ENCODE data around the gene RAF1.
A peak's percentile ranks its signal among the peaks of the same experiment; 100 is the strongest.
"Not testable (repeated sequence)": the region's sequence is repeated elsewhere in the genome, so short reads cannot be mapped to it uniquely, and the experiment has no call there.

The RAF1 gene

GRCh38 chr3:12663936-12664908 is at the start of gene RAF1:
Gene RAF1 (minus strand): TSS chr3:12664117. CDS start chr3:12618721, 45,396 bp downstream.
- peak; percentile 93 for DNase-seq

GRCh38 chr3:12710062-12710461 is 46.1 kb upstream of the RAF1 start:
- no peak for DNase-seq

GRCh38 chr3:12709334-12709733 is 45.4 kb upstream of the RAF1 start:
- DNase-seq: no peak

GRCh38 chr3:12708584-12709192 is 44.8 kb upstream of the RAF1 start:
- no peak for DNase-seq

GRCh38 chr3:12707449-12707848 is 43.5 kb upstream of the RAF1 start:
- DNase-seq: peak; percentile 18

GRCh38 chr3:12706504-12707253 is 42.8 kb upstream of the RAF1 start:
- DNase-seq: peak; percentile 56

GRCh38 chr3:12705981-12706380 is 42.1 kb upstream of the RAF1 start:
- no peak for DNase-seq

GRCh38 chr3:12705374-12705926 is 41.5 kb upstream of the RAF1 start:
- DNase-seq: no peak

- no peak for DNase-seq
Observed at GRCh38 chr3:12702501-12702900, 38.6 kb upstream of the RAF1 start.

- not testable (repeated sequence) for DNase-seq
Observed at GRCh38 chr3:12701601-12702000, 37.7 kb upstream of the RAF1 start.

GRCh38 chr3:12700800-12701199 is 36.9 kb upstream of the RAF1 start:
- no peak for DNase-seq

GRCh38 chr3:12695916-12696315 is 32.0 kb upstream of the RAF1 start:
- no peak for DNase-seq

GRCh38 chr3:12695112-12695511 is 31.2 kb upstream of the RAF1 start:
- no peak for DNase-seq

GRCh38 chr3:12692444-12692843 is 28.5 kb upstream of the RAF1 start:
- no peak for DNase-seq

- no peak for DNase-seq
Observed at GRCh38 chr3:12689997-12690711, 26.2 kb upstream of the RAF1 start.

GRCh38 chr3:12687948-12688347 is 24.0 kb upstream of the RAF1 start:
- DNase-seq: no peak

GRCh38 chr3:12686096-12686495 is 22.2 kb upstream of the RAF1 start:
- DNase-seq: no peak

GRCh38 chr3:12681943-12682390 is 18.1 kb upstream of the RAF1 start:
- DNase-seq: no peak

- DNase-seq: no peak
Observed at GRCh38 chr3:12681089-12681942, 17.4 kb upstream of the RAF1 start.

GRCh38 chr3:12679468-12679867 is 15.6 kb upstream of the RAF1 start:
- DNase-seq: no peak

GRCh38 chr3:12677616-12678015 is 13.7 kb upstream of the RAF1 start:
- DNase-seq: no peak
